Measurements from ENCODE around the gene KLF13.

Gene KLF13

DNA sequence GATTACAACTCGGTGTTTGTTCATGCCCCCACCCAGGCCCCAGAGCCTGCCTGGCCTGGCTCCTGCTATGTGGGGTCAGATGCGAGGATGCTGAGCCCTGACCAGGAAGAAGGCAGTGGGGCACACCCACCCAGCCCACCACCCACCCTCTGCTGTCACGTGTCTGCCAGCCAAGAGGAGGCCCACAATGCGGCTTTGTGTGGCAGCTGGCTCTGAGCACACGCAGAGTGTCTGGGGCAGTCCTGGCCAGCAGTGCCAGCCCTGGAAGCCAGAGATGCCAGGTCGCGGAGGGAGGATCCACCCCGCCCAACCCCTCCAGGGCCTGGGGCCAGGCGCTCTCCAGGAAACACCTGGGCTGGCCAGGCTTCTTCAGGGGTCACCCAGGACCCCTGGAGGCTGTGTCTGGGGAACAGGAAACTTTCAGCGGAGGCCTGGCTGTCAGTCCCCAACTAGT is 26.4 kb upstream of the KLF13 start:
- H3K4me3 ChIP-seq (ENCODE audit: insufficient read depth, low read depth, low read length, poor library complexity, severe bottlenecking), result no peak overlapping the region
- H3K27ac ChIP-seq (ENCODE audit: insufficient read depth, low read length, poor library complexity, severe bottlenecking), result no peak overlapping the region
- H3K27me3 ChIP-seq (replicated peaks; ENCODE audit: control insufficient read depth, insufficient read depth, low read length, poor library complexity, severe bottlenecking), result no peaks in the 10 kb centered on the region
- H3K9me3 ChIP-seq (ENCODE audit: control insufficient read depth, low read length), result no peaks in the 10 kb centered on the region
- no peaks in the 10 kb centered on the region for H3K36me3 ChIP-seq (ENCODE audit: control insufficient read depth, insufficient read depth, low read length)
- DNase-seq, result no peak
- peaks cover 14% of the 10 kb centered on the region for H3K4me1 ChIP-seq (ENCODE audit: control insufficient read depth, insufficient read depth, low read length, poor library complexity, severe bottlenecking)

DNA sequence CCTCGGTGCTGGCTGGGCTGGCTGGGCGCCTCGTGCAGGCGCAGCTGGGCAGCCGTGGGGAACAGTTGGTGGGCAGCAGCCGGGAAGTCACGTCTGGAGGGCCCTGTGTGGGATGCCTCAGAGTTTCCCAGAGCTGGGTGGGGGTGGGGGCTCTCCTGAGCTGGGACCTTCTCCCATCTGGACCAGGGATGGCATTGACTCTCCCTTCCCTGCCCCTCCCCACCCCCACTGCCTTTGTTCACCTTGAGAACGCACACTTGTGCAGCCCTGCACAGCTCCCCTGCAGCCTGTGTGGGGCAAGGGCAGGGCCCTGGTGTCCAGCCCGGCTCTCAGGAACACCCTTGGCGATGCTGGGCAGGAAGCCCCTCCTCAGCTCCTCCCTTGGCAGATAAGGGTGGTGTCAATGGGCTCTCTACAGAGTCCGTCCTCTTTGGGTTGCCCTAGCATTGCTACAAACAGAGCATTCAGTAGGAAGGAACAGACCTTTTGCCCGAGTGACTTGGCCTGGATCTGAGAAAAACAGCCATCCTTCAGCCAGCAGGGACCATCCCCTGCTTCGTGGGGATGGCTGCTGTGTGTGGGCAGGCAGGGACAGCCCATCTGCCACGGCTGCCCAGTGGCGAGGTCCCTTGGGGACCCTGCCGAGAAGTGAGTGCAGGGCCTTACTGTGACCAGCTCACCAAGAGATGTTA is 25.5 kb upstream of the KLF13 start:
- Histone ChIP-seq H3K4me1 (ENCODE audit: control insufficient read depth, insufficient read depth, low read length, poor library complexity, severe bottlenecking) (peaks cover 14% of the 10 kb centered on the region), H3K27ac (ENCODE audit: insufficient read depth, low read length, poor library complexity, severe bottlenecking) (no peak overlapping the region), H3K27me3 (replicated peaks; ENCODE audit: control insufficient read depth, insufficient read depth, low read length, poor library complexity, severe bottlenecking) (no peaks in the 10 kb centered on the region), H3K4me3 (ENCODE audit: insufficient read depth, low read depth, low read length, poor library complexity, severe bottlenecking) (no peak overlapping the region), H3K9me3 (ENCODE audit: control insufficient read depth, low read length) (no peaks in the 10 kb centered on the region), H3K36me3 (ENCODE audit: control insufficient read depth, insufficient read depth, low read length) (no peaks in the 10 kb centered on the region)
- no peak for DNase-seq

DNA sequence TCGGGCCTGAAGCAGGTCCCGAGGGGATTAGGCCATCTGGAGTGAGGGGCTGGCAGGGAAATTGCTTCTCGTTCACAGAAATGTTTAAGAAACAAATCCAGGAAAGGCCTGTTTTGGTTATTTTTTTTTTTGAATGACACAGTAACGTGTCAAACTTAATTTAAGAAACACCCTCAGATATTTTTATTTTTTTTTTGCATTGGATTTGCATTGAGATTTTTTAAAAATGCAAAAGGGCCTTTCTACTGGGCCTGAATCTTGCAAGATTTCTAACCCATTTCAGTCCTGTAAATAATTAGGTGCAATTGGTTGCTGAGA is 25.0 kb upstream of the KLF13 start:
- H3K27me3 ChIP-seq (replicated peaks; ENCODE audit: control insufficient read depth, insufficient read depth, low read length, poor library complexity, severe bottlenecking), result no peaks in the 10 kb centered on the region
- no peaks in the 10 kb centered on the region for H3K36me3 ChIP-seq (ENCODE audit: control insufficient read depth, insufficient read depth, low read length)
- no peak overlapping the region for H3K27ac ChIP-seq (ENCODE audit: insufficient read depth, low read length, poor library complexity, severe bottlenecking)
- H3K9me3 ChIP-seq (ENCODE audit: control insufficient read depth, low read length), result no peaks in the 10 kb centered on the region
- H3K4me3 ChIP-seq (ENCODE audit: insufficient read depth, low read depth, low read length, poor library complexity, severe bottlenecking), result no peak overlapping the region
- DNase-seq, result no peak
- H3K4me1 ChIP-seq (ENCODE audit: control insufficient read depth, insufficient read depth, low read length, poor library complexity, severe bottlenecking), result peaks cover 14% of the 10 kb centered on the region

DNA sequence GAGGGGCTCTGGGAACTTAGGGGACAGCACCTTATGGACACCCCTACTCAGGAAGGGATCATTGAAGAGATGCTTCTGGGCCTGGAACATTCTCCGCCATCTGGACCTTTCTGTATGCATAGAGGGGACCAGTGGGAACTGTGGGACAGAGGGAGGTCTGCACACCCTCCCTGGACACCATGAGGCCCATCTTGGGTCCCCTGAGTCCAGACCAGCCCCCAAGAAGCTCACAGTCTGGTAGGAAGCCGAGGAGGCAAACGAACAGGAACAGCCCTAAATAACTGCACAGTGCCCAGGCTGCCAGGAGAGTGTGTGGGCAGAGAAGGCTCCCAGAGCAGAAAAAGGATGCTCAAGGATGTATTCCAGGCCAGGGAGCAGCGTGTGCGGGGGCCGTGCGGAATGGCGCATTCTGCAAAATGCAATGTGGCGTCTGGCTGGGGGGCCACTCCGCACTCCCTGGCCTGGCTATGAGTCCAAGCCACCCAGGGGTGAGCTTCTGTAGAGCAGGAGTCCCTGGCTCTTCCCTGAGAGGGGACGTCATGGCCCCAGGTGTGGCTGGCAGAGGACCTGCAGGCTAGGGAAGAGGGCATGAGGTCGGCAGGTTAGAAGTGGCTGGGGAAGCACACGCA is 24.5 kb upstream of the KLF13 start:
- no peak for DNase-seq
- Histone ChIP-seq H3K27me3 (replicated peaks; ENCODE audit: control insufficient read depth, insufficient read depth, low read length, poor library complexity, severe bottlenecking) (no peaks in the 10 kb centered on the region), H3K9me3 (ENCODE audit: control insufficient read depth, low read length) (no peaks in the 10 kb centered on the region), H3K27ac (ENCODE audit: insufficient read depth, low read length, poor library complexity, severe bottlenecking) (no peak overlapping the region), H3K4me1 (ENCODE audit: control insufficient read depth, insufficient read depth, low read length, poor library complexity, severe bottlenecking) (peaks cover 14% of the 10 kb centered on the region), H3K36me3 (ENCODE audit: control insufficient read depth, insufficient read depth, low read length) (no peaks in the 10 kb centered on the region), H3K4me3 (ENCODE audit: insufficient read depth, low read depth, low read length, poor library complexity, severe bottlenecking) (no peak overlapping the region)

DNA sequence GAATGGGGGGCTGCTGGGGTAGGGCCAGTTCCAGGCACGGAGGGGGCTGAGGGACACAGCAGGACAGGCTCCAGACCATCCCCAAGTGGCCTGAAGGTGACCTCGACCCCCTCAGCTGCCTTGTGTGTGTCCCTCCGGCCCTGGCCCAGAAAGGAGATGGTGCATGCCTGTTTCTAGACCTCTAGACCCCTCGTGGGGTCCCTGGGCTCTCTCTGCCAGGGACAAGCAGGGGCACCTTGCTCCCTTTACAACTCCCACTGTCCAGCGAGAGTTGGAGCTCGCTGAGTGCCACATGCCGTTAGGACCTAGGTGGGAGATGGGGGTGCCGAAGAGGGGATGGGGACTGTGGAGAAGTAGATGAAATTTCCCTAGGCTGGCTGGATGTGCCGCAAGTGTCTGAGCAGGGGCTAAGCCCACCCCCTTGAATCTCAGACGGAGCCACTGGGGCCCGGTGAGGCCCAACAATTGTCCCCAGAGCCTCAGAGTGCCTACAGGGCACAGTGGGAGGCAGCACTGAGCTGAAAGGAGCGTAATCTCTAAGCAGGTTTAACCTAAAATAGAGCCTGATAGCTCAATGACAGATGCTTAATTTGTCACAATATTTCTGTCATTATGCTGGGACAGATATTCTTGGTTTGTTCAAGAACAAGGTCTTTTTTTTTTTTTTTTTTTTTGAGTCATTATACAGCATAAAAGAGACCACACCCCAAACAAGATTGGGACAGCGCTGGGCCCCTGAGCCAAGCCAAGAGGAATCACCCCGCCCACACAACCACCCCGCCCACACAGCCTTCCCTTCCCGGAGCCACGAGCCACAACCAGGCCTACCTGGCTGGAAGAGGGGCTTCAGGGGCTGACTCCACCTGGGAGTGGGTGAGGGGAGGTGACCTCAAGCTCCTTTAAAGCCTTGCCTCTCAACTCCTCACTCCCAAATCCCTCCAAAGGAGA is 23.6 kb upstream of the KLF13 start:
- DNase-seq, result no peak
- Histone ChIP-seq H3K36me3 (ENCODE audit: control insufficient read depth, insufficient read depth, low read length) (no peaks in the 10 kb centered on the region), H3K4me1 (ENCODE audit: control insufficient read depth, insufficient read depth, low read length, poor library complexity, severe bottlenecking) (peaks cover 14% of the 10 kb centered on the region), H3K4me3 (ENCODE audit: insufficient read depth, low read depth, low read length, poor library complexity, severe bottlenecking) (no peak overlapping the region), H3K27ac (ENCODE audit: insufficient read depth, low read length, poor library complexity, severe bottlenecking) (no peak overlapping the region), H3K27me3 (replicated peaks; ENCODE audit: control insufficient read depth, insufficient read depth, low read length, poor library complexity, severe bottlenecking) (no peaks in the 10 kb centered on the region), H3K9me3 (ENCODE audit: control insufficient read depth, low read length) (no peaks in the 10 kb centered on the region)

DNA sequence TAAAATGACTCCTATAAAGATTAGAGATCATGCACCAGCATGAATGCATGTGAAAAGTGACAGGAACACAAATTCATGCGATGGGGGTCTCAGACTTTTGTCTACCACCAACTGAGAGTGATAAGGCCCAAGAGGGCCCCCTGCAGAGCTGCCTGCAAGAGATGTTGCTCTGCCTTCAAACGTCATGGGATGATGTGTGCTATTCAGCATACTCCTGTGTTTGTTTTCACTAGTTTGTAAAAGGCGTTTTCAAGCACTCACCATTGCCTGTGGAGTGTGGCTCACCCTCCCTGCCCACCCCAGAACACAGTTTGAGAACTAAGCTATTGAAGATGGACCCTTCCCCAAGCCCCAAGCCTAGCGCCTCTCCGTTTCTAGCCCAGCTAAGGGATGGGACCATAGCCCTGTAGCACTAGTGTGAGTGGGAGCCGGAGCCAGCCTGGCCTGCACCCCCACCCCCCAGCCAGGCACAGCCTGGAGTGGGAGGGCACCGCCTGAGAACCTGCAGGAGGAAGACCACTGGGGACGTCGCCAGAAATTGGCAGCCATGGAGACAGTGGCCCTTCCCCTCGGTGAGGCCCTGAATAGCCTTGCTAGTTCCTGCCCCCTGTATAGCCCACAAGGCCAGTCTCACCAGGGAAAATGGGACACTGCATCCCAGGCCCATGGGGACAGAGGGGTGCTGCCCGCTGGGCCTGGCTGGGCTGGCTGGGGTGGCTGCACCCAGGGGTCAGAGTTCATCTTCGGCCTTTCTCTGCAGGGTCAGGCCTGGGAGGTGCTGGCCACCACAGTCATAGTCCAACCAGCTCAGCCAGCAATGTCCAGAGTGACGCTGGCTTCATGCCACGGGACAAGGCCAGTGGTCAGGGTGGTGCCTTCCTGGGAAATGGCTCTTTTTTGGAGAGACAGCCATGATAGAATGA is 22.6 kb upstream of the KLF13 start:
- Histone ChIP-seq H3K27ac (ENCODE audit: insufficient read depth, low read length, poor library complexity, severe bottlenecking) (no peak overlapping the region), H3K4me1 (ENCODE audit: control insufficient read depth, insufficient read depth, low read length, poor library complexity, severe bottlenecking) (peaks cover 14% of the 10 kb centered on the region), H3K4me3 (ENCODE audit: insufficient read depth, low read depth, low read length, poor library complexity, severe bottlenecking) (no peak overlapping the region), H3K9me3 (ENCODE audit: control insufficient read depth, low read length) (no peaks in the 10 kb centered on the region), H3K27me3 (replicated peaks; ENCODE audit: control insufficient read depth, insufficient read depth, low read length, poor library complexity, severe bottlenecking) (no peaks in the 10 kb centered on the region), H3K36me3 (ENCODE audit: control insufficient read depth, insufficient read depth, low read length) (no peaks in the 10 kb centered on the region)
- no peak for DNase-seq

DNA sequence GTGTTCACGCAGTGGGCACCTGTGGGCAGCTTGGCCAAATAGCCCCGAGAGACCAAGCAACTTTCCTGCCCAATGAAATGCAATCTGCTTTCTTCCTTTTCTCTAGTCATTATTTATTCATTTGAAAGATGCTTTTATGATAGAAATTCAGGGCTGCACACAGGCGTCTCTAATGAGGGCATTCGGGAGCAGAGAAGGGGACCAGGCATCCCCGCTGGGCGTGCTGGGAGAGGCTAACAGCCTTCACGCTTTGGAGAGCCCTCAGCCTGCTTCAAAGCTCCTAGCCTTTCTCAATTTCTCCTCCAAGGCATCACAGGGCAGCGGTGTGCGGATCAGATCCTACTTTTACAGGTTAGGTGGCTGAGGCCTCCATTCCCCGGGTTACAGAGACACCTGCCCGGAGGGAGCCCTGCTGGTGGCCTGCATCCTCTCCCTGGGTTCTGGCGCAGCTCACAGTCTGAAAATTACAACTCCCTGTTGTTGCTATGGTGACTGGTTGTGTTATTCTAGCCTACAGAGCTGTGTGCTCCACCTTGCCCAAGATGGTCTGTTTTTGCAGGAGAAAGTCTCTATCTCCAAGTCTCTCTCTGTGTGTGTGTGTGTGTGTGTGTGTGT is 21.8 kb upstream of the KLF13 start:
- DNase-seq, result no peak
- Histone ChIP-seq H3K27me3 (replicated peaks; ENCODE audit: control insufficient read depth, insufficient read depth, low read length, poor library complexity, severe bottlenecking) (no peaks in the 10 kb centered on the region), H3K4me1 (ENCODE audit: control insufficient read depth, insufficient read depth, low read length, poor library complexity, severe bottlenecking) (peaks cover 14% of the 10 kb centered on the region), H3K36me3 (ENCODE audit: control insufficient read depth, insufficient read depth, low read length) (no peaks in the 10 kb centered on the region), H3K27ac (ENCODE audit: insufficient read depth, low read length, poor library complexity, severe bottlenecking) (no peak overlapping the region), H3K4me3 (ENCODE audit: insufficient read depth, low read depth, low read length, poor library complexity, severe bottlenecking) (no peak overlapping the region), H3K9me3 (ENCODE audit: control insufficient read depth, low read length) (no peaks in the 10 kb centered on the region)

DNA sequence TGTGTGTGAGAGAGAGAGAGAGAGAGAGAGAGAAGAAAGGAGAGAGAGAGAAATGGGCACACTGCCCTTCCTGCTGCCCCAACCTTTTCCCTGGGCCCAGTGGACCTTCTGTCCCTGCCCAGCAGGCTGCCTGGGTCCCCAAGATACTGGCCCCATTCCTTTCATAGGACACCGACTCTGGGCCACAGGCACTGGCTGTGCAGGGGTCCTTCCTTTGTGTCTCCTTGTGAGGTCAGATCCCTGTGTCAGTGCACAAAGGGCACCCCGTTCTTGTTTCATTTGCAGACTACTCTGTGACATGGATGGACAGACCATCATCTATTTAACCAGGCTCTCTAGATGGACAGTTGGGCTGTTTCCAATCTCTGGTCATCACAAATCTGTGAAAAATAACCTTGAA is 21.3 kb upstream of the KLF13 start:
- DNase-seq, result no peak
- no peak overlapping the region for H3K27ac ChIP-seq (ENCODE audit: insufficient read depth, low read length, poor library complexity, severe bottlenecking)
- peaks cover 14% of the 10 kb centered on the region for H3K4me1 ChIP-seq (ENCODE audit: control insufficient read depth, insufficient read depth, low read length, poor library complexity, severe bottlenecking)
- no peaks in the 10 kb centered on the region for H3K36me3 ChIP-seq (ENCODE audit: control insufficient read depth, insufficient read depth, low read length)
- H3K9me3 ChIP-seq (ENCODE audit: control insufficient read depth, low read length), result no peaks in the 10 kb centered on the region
- H3K27me3 ChIP-seq (replicated peaks; ENCODE audit: control insufficient read depth, insufficient read depth, low read length, poor library complexity, severe bottlenecking), result no peaks in the 10 kb centered on the region
- H3K4me3 ChIP-seq (ENCODE audit: insufficient read depth, low read depth, low read length, poor library complexity, severe bottlenecking), result no peak overlapping the region

DNA sequence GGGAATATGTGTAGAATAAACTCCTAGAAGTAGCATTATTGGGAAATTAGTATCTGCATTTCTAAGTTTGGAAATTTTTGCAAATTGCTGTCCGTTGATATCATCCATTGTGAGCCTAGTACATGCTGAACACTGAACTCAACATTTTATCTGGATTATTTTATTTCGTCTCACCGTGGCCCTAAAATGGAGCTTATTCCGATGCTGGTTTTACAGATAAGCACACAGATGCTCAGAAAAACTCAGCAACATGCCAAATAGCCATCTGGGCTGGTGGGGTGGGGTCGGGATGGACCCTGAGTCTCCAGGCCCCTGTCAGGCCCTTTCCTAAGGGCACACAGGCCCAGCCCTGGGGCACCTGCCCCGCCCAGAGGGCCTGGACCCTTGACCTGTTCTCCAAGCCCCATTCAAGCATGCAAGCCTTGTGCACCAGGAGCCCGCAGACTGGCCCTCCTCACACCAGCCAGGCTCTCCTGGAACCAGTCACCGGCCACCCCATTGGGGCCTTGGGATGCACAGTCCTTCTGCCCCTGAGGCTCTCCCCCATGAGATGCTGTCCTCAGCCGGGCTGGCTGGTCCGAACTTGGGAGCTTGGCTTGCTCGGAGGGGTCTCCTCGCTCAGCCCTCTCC is 20.7 kb upstream of the KLF13 start:
- Histone ChIP-seq H3K27me3 (replicated peaks; ENCODE audit: control insufficient read depth, insufficient read depth, low read length, poor library complexity, severe bottlenecking) (no peaks in the 10 kb centered on the region), H3K9me3 (ENCODE audit: control insufficient read depth, low read length) (no peaks in the 10 kb centered on the region)
- DNase-seq, result no peak

More for the DNA sequence above, 20.7 kb upstream of the KLF13 start:
- H3K36me3 ChIP-seq (ENCODE audit: control insufficient read depth, insufficient read depth, low read length), result no peaks in the 10 kb centered on the region
- H3K27ac ChIP-seq (ENCODE audit: insufficient read depth, low read length, poor library complexity, severe bottlenecking), result no peak overlapping the region
- peaks cover 14% of the 10 kb centered on the region for H3K4me1 ChIP-seq (ENCODE audit: control insufficient read depth, insufficient read depth, low read length, poor library complexity, severe bottlenecking)
- no peak overlapping the region for H3K4me3 ChIP-seq (ENCODE audit: insufficient read depth, low read depth, low read length, poor library complexity, severe bottlenecking)
